ENCODE results near the gene SNX15. TPM values are rescaled to one million over a fixed set of nuclear protein-coding genes. Genes with fewer than 3 reads are reported as not detected.
"Not testable (repeated sequence)": the region's sequence is repeated elsewhere in the genome, so short reads cannot be mapped to it uniquely, and the experiment has no call there.

Gene SNX15
- total RNA-seq: 10 to 100 TPM; 19.4 to 21.8 TPM

- Histone ChIP-seq H3K36me3 (peaks cover 5% of the 10 kb centered on the region), H3K27ac (peak within 1 kb of the TSS; percentile 85 to 89), H3K4me1 (peaks cover 0 to 11% of the 10 kb centered on the region in 2 donors), H3K27me3 (no peaks in the 10 kb centered on the region), H3K4me3 (peak within 1 kb of the TSS; percentile 56 to 70), H3K9me3 (no peaks in the 10 kb centered on the region)
- TF ChIP-seq CTCF (IDR thresholded peaks at IDR 0.05): peak; percentile 72 to 83
- DNase-seq (ENCODE audit: low spot score): peak; percentile 95
These were observed at the start of gene SNX15 for GRCh38 chr11:65027213-65028067. Gene SNX15, plus strand, starts transcription at chr11:65027439. Its CDS starts 99 bp downstream, at chr11:65027538.

- not testable (repeated sequence) for H3K27me3 ChIP-seq; H3K36me3 ChIP-seq; H3K4me1 ChIP-seq; H3K27ac ChIP-seq; H3K9me3 ChIP-seq; DNase-seq (ENCODE audit: low spot score); H3K4me3 ChIP-seq
These were observed 43.9 kb upstream of the SNX15 start for GRCh38 chr11:64983339-64983738.

- DNase-seq (ENCODE audit: low spot score): no peak
- Histone ChIP-seq H3K9me3 (no peaks in the 10 kb centered on the region), H3K27me3 (no peaks in the 10 kb centered on the region), H3K36me3 (no peaks in the 10 kb centered on the region), H3K27ac (no peak overlapping the region), H3K4me1 (peaks cover 0 to 21% of the 10 kb centered on the region in 2 donors), H3K4me3 (no peak overlapping the region)
- TF ChIP-seq CTCF (IDR thresholded peaks at IDR 0.05): no peak
These were observed 39.0 kb upstream of the SNX15 start for GRCh38 chr11:64987998-64988854.

GRCh38 chr11:64989416-64989815 is 37.8 kb upstream of the SNX15 start:
- no peak for DNase-seq (ENCODE audit: low spot score)
- Histone ChIP-seq H3K36me3 (no peaks in the 10 kb centered on the region), H3K27ac (peak overlapping the region in 1 of 2 donors; percentile 45), H3K4me3 (peak overlapping the region; percentile 3 to 9), H3K9me3 (no peaks in the 10 kb centered on the region), H3K4me1 (peaks cover 0 to 21% of the 10 kb centered on the region in 2 donors), H3K27me3 (no peaks in the 10 kb centered on the region)
- no peak for TF ChIP-seq CTCF (IDR thresholded peaks at IDR 0.05)

GRCh38 chr11:64990222-64990923 is 36.9 kb upstream of the SNX15 start:
- Histone ChIP-seq H3K4me1 (peaks cover 0 to 21% of the 10 kb centered on the region in 2 donors), H3K36me3 (no peaks in the 10 kb centered on the region), H3K4me3 (peak overlapping the region in 1 of 2 donors; percentile 3), H3K27ac (peak overlapping the region in 1 of 2 donors; percentile 45), H3K27me3 (no peaks in the 10 kb centered on the region), H3K9me3 (no peaks in the 10 kb centered on the region)
- TF ChIP-seq CTCF (IDR thresholded peaks at IDR 0.05): no peak
- peak; percentile 73 for DNase-seq (ENCODE audit: low spot score)

Data from right atrium auricular region (tissue), 2 donors.